C4-2B (cell line): Measurements from ENCODE around the gene SLCO4C1.

ENCODE experiments used
- ZFX ChIP-seq: fragments of 450-650 bp; IDR thresholded peaks from 2 replicates; pipeline ENCODE4 v1.6.1; 2017
- TF ChIP-seq, protein P1 (sequence below): fragments of 450-650 bp; conservative IDR thresholded peaks from 2 replicates; pipeline ENCODE4 v1.5.1; 2017; ENCODE audit warnings: mild to moderate bottlenecking

- TF ChIP-seq, protein P1, sequence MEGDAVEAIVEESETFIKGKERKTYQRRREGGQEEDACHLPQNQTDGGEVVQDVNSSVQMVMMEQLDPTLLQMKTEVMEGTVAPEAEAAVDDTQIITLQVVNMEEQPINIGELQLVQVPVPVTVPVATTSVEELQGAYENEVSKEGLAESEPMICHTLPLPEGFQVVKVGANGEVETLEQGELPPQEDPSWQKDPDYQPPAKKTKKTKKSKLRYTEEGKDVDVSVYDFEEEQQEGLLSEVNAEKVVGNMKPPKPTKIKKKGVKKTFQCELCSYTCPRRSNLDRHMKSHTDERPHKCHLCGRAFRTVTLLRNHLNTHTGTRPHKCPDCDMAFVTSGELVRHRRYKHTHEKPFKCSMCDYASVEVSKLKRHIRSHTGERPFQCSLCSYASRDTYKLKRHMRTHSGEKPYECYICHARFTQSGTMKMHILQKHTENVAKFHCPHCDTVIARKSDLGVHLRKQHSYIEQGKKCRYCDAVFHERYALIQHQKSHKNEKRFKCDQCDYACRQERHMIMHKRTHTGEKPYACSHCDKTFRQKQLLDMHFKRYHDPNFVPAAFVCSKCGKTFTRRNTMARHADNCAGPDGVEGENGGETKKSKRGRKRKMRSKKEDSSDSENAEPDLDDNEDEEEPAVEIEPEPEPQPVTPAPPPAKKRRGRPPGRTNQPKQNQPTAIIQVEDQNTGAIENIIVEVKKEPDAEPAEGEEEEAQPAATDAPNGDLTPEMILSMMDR = no peak
- TF ChIP-seq ZFX = no peak
Measured at GRCh38 chr5:102341681-102342288, 45.7 kb upstream of the SLCO4C1 start.
